ENCODE measurements around the gene CEP57L1. TPM values are rescaled to one million over a fixed set of nuclear protein-coding genes. Genes with fewer than 3 reads are reported as not detected.
"Not testable (repeated sequence)": the region's sequence is repeated elsewhere in the genome, so short reads cannot be mapped to it uniquely, and the experiment has no call there.

The CEP57L1 gene
- total RNA-seq, 1 experiment from 2014 or later = 8.4 TPM

DNA sequence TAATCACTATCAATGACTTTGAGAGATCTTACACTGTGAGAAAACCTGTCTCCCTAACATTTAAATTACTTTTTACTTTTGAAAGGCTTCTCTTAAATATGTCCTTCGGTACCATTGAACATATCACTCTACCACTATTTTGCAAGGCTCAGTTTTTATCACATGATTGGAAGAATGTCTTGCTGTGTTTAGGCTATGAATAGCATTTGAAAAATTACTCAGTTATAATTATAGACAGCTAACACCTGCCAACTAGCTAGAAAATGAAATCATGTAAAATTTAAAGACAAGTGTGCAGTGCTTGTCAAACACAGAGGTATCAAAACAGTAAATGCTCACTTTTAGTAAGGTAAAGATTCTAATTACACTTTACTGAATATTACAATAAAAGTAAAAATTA, 11.7 kb upstream of the CEP57L1 start:
- no peak overlapping the region for H2BK15ac ChIP-seq (ENCODE audit: low read depth, low read length)
- no peak overlapping the region for H3K4me2 ChIP-seq (ENCODE audit: insufficient read depth, insufficient read length, low read length)
- Mint-ChIP-seq H3K4me1 (0 out of 4 replicates have a peak, but pooled peaks cover 1 to 2% of the 10 kb centered on the region in 2 experiments), H3K36me3 (ENCODE audit: insufficient read depth in 1 of 3, low read depth in 3 of 3) (peaks cover 0 to 3% (median 0%) of the 10 kb centered on the region in 3 experiments; a peak in 1 of 7 replicates), H3K27ac (no peak overlapping the region), H3K27me3 (ENCODE audit: low read depth) (no peaks in the 10 kb centered on the region), H3K4me3 (no peak overlapping the region), H3K9me3 (no peaks in the 10 kb centered on the region)
- no peak overlapping the region for H3K23ac ChIP-seq (ENCODE audit: insufficient read length, low read depth, low read length)
- H4K91ac ChIP-seq (ENCODE audit: insufficient read length, low read depth, low read length) = no peak overlapping the region
- no peaks in the 10 kb centered on the region for H3K9me3 ChIP-seq (ENCODE audit: control insufficient read depth, low read depth, low read length)
- H2BK20ac ChIP-seq (ENCODE audit: low read depth, low read length, poor library complexity, severe bottlenecking) = no peak overlapping the region
- H3K27ac ChIP-seq (ENCODE audit: insufficient read length, low read depth, low read length) = no peak overlapping the region
- no peaks in the 10 kb centered on the region for H3K4me1 ChIP-seq (ENCODE audit: insufficient read depth, low read length)
- no peak overlapping the region for H2BK5ac ChIP-seq (ENCODE audit: insufficient read length, low read length)
- no peak overlapping the region for H4K5ac ChIP-seq (ENCODE audit: insufficient read length, low read depth, low read length)
- no peak overlapping the region for H4K8ac ChIP-seq (replicated peaks; ENCODE audit: insufficient read length, low read depth, low read length)
- H4K20me1 ChIP-seq (ENCODE audit: control insufficient read depth, insufficient read depth, insufficient read length) = no peaks in the 10 kb centered on the region
- H2BK12ac ChIP-seq (ENCODE audit: insufficient read length, low read depth, low read length) = no peak overlapping the region
- no peak overlapping the region for H3K56ac ChIP-seq (ENCODE audit: insufficient read length, low read depth, low read length)
- no peak overlapping the region for H3K18ac ChIP-seq (ENCODE audit: insufficient read length, low read depth, low read length)
- H2BK120ac ChIP-seq (ENCODE audit: low read depth, low read length, poor library complexity, severe bottlenecking) = no peak overlapping the region
- no peaks in the 10 kb centered on the region for H3K79me1 ChIP-seq (ENCODE audit: insufficient read depth, low read depth, low read length, poor library complexity, severe bottlenecking)
- TF ChIP-seq, protein P1, sequence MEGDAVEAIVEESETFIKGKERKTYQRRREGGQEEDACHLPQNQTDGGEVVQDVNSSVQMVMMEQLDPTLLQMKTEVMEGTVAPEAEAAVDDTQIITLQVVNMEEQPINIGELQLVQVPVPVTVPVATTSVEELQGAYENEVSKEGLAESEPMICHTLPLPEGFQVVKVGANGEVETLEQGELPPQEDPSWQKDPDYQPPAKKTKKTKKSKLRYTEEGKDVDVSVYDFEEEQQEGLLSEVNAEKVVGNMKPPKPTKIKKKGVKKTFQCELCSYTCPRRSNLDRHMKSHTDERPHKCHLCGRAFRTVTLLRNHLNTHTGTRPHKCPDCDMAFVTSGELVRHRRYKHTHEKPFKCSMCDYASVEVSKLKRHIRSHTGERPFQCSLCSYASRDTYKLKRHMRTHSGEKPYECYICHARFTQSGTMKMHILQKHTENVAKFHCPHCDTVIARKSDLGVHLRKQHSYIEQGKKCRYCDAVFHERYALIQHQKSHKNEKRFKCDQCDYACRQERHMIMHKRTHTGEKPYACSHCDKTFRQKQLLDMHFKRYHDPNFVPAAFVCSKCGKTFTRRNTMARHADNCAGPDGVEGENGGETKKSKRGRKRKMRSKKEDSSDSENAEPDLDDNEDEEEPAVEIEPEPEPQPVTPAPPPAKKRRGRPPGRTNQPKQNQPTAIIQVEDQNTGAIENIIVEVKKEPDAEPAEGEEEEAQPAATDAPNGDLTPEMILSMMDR (conservative IDR thresholded peaks at IDR 0.05) = no peak
- no peaks in the 10 kb centered on the region for H3K27me3 ChIP-seq (ENCODE audit: insufficient read depth, low read length)
- no CpG with 5 or more reads among the region's 1 CpG for WGBS (ENCODE audit: extremely low coverage, insufficient read length, low lambda C conversion rate)
- no peak overlapping the region for H2AFZ ChIP-seq (ENCODE audit: low read length)
- H3T11ph ChIP-seq (ENCODE audit: low read length) = no peak overlapping the region
- H3K9ac ChIP-seq (ENCODE audit: extremely low read depth, insufficient read length, low read length) = no peak overlapping the region
- no peak overlapping the region for H3K14ac ChIP-seq (ENCODE audit: insufficient read depth, low read length)
- DNase-seq = no peak
- no peak overlapping the region for H3K4ac ChIP-seq (ENCODE audit: low read depth, low read length)
- no peaks in the 10 kb centered on the region for H3K79me2 ChIP-seq (ENCODE audit: insufficient read depth, low read length)
- no peak overlapping the region for H2AK5ac ChIP-seq (ENCODE audit: insufficient read length, low read length)
- H3K23me2 ChIP-seq (ENCODE audit: insufficient read length, low read depth, low read length, poor library complexity, severe bottlenecking) = no peaks in the 10 kb centered on the region

DNA sequence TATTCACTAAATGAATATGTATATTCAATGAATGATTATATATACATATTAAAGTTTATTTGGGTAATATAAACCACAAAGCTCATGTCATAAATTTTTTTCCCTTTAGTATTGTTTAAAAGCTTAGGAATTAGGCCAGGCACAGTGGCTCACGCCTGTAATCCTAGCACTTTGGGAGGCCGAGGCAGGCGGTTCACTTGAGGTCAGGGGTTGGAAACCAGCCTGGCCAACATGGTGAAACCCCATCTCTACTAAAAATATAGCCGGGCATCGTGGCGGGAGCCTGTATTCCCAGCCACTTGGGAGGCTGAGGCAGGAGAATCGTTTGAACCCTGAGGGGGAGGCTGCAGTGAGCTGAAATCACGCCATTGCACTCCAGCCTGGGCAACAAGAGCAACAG, 11.2 kb upstream of the CEP57L1 start:
- not testable (repeated sequence) for H3K9ac ChIP-seq (ENCODE audit: extremely low read depth, insufficient read length, low read length); H4K5ac ChIP-seq (ENCODE audit: insufficient read length, low read depth, low read length); H3K18ac ChIP-seq (ENCODE audit: insufficient read length, low read depth, low read length); H3K4me1 Mint-ChIP-seq; H4K91ac ChIP-seq (ENCODE audit: insufficient read length, low read depth, low read length); H3K27ac Mint-ChIP-seq; H2AFZ ChIP-seq (ENCODE audit: low read length); H4K20me1 ChIP-seq (ENCODE audit: control insufficient read depth, insufficient read depth, insufficient read length); H3K56ac ChIP-seq (ENCODE audit: insufficient read length, low read depth, low read length); H2BK15ac ChIP-seq (ENCODE audit: low read depth, low read length); H3K36me3 Mint-ChIP-seq (ENCODE audit: insufficient read depth in 1 of 3, low read depth in 3 of 3); H2AK5ac ChIP-seq (ENCODE audit: insufficient read length, low read length); H3K23ac ChIP-seq (ENCODE audit: insufficient read length, low read depth, low read length); H3K27ac ChIP-seq (ENCODE audit: insufficient read length, low read depth, low read length); H2BK5ac ChIP-seq (ENCODE audit: insufficient read length, low read length); H3K27me3 Mint-ChIP-seq (ENCODE audit: low read depth); H3K4ac ChIP-seq (ENCODE audit: low read depth, low read length); H3K9me3 Mint-ChIP-seq; H4K8ac ChIP-seq (replicated peaks; ENCODE audit: insufficient read length, low read depth, low read length); H2BK12ac ChIP-seq (ENCODE audit: insufficient read length, low read depth, low read length); H3T11ph ChIP-seq (ENCODE audit: low read length); H3K27me3 ChIP-seq (ENCODE audit: insufficient read depth, low read length); H3K14ac ChIP-seq (ENCODE audit: insufficient read depth, low read length); H3K79me2 ChIP-seq (ENCODE audit: insufficient read depth, low read length); H2BK120ac ChIP-seq (ENCODE audit: low read depth, low read length, poor library complexity, severe bottlenecking); H3K4me2 ChIP-seq (ENCODE audit: insufficient read depth, insufficient read length, low read length); H3K23me2 ChIP-seq (ENCODE audit: insufficient read length, low read depth, low read length, poor library complexity, severe bottlenecking); DNase-seq; H3K79me1 ChIP-seq (ENCODE audit: insufficient read depth, low read depth, low read length, poor library complexity, severe bottlenecking); H3K4me3 Mint-ChIP-seq; H3K9me3 ChIP-seq (ENCODE audit: control insufficient read depth, low read depth, low read length); H2BK20ac ChIP-seq (ENCODE audit: low read depth, low read length, poor library complexity, severe bottlenecking); H3K4me1 ChIP-seq (ENCODE audit: insufficient read depth, low read length)
- no CpG with 5 or more reads among the region's 8 CpGs for WGBS (ENCODE audit: extremely low coverage, insufficient read length, low lambda C conversion rate)
